Measurements from ENCODE around the gene ARHGAP18.

ARHGAP18 gene

GRCh38 chr6:129642322-129642721 lies 67.7 kb downstream of the ARHGAP18 start:
- DNase-seq (ENCODE audit: low spot score) = no peak

GRCh38 chr6:129641344-129641743 lies 68.6 kb downstream of the ARHGAP18 start:
- DNase-seq (ENCODE audit: low spot score) = peak; percentile 8

- no peak for DNase-seq (ENCODE audit: low spot score)
Observed at GRCh38 chr6:129638686-129639085, 71.3 kb downstream of the ARHGAP18 start.

- no peak for DNase-seq (ENCODE audit: low spot score)
Observed at GRCh38 chr6:129638055-129638684, 71.8 kb downstream of the ARHGAP18 start.

- DNase-seq (ENCODE audit: low spot score) = no peak
Observed at GRCh38 chr6:129637340-129638054, 72.5 kb downstream of the ARHGAP18 start.

- no peak for DNase-seq (ENCODE audit: low spot score)
Observed at GRCh38 chr6:129635396-129636130, 74.4 kb downstream of the ARHGAP18 start.

- DNase-seq (ENCODE audit: low spot score) = no peak
Observed at GRCh38 chr6:129634411-129635230, 75.4 kb downstream of the ARHGAP18 start.

- DNase-seq (ENCODE audit: low spot score) = no peak
Observed at GRCh38 chr6:129633529-129633928, 76.4 kb downstream of the ARHGAP18 start.

- DNase-seq (ENCODE audit: low spot score) = no peak
Observed at GRCh38 chr6:129632172-129632613, 77.8 kb downstream of the ARHGAP18 start.

GRCh38 chr6:129631070-129631469 lies 78.9 kb downstream of the ARHGAP18 start:
- no peak for DNase-seq (ENCODE audit: low spot score)

GRCh38 chr6:129630596-129630995 lies 79.4 kb downstream of the ARHGAP18 start:
- no peak for DNase-seq (ENCODE audit: low spot score)

GRCh38 chr6:129628101-129628815 lies 81.7 kb downstream of the ARHGAP18 start:
- no peak for DNase-seq (ENCODE audit: low spot score)

GRCh38 chr6:129624488-129624887 lies 85.5 kb downstream of the ARHGAP18 start:
- no peak for DNase-seq (ENCODE audit: low spot score)

GRCh38 chr6:129623008-129623732 lies 86.8 kb downstream of the ARHGAP18 start:
- no peak for DNase-seq (ENCODE audit: low spot score)

- DNase-seq (ENCODE audit: low spot score) = no peak
Observed at GRCh38 chr6:129621252-129621651, 88.7 kb downstream of the ARHGAP18 start.

- no peak for DNase-seq (ENCODE audit: low spot score)
Observed at GRCh38 chr6:129620234-129620610, 89.8 kb downstream of the ARHGAP18 start.

- DNase-seq (ENCODE audit: low spot score) = no peak
Observed at GRCh38 chr6:129619579-129620233, 90.3 kb downstream of the ARHGAP18 start.

- DNase-seq (ENCODE audit: low spot score) = no peak
Observed at GRCh38 chr6:129617986-129618385, 92.0 kb downstream of the ARHGAP18 start.

GRCh38 chr6:129615496-129615895 lies 94.5 kb downstream of the ARHGAP18 start:
- DNase-seq (ENCODE audit: low spot score) = no peak

GRCh38 chr6:129615020-129615419 lies 95.0 kb downstream of the ARHGAP18 start:
- no peak for DNase-seq (ENCODE audit: low spot score)
